ENCODE data around the gene GRIK3. TPM values are rescaled to one million over a fixed set of nuclear protein-coding genes. Genes with fewer than 3 reads are reported as not detected.

The GRIK3 gene
- total RNA-seq, 1 donor from 2014 or later = 0.59 TPM

- DNase-seq = no peak
These were observed 278.7 kb downstream of the GRIK3 start for GRCh38 chr1:36755303-36756230.

GRCh38 chr1:36754366-36754765, 279.9 kb downstream of the GRIK3 start:
- no peak for DNase-seq

GRCh38 chr1:36753451-36753850, 280.9 kb downstream of the GRIK3 start:
- DNase-seq = no peak

- no peak for DNase-seq
These were observed 281.4 kb downstream of the GRIK3 start for GRCh38 chr1:36752891-36753361.

GRCh38 chr1:36752431-36752830, 281.9 kb downstream of the GRIK3 start:
- no peak for DNase-seq

- no peak for DNase-seq
These were observed 282.8 kb downstream of the GRIK3 start for GRCh38 chr1:36751525-36751924.

- no peak for DNase-seq
These were observed 285.8 kb downstream of the GRIK3 start for GRCh38 chr1:36748466-36748865.

Data from skin of body (tissue), 2 donors.